IMR-90 (cell line): ENCODE data around the gene VGF. TPM values are rescaled to one million over a fixed set of nuclear protein-coding genes. Genes with fewer than 3 reads are reported as not detected.

Source experiments
- ATAC-seq: fragments of 200-7000 bp; cut with Tn5 transposase; 2 replicates; pipeline ENCODE4 v1.9.1; 2020; ENCODE audit warnings: low read depth, mild to moderate bottlenecking, moderate library complexity
- BruUV-seq: library from RNA; stranded (reverse); fragments of 400-500 nt; replicated peaks from 2 replicates; lab custom pipeline; 2021; lab: Mats Ljungman, UMichigan
- CTCF ChIA-PET: fragments of 300-600 bp; formaldehyde crosslinking; extraction: SDS; loops from one replicate; lab custom pipeline; 2021; ENCODE audit warnings: antibody characterized with exemption; lab: Yijun Ruan, JAX
- POLR2A ChIA-PET: fragments of 300-600 bp; sonication (Branson Sonifier 250); formaldehyde crosslinking; loops from one replicate; lab custom pipeline; 2022; ENCODE audit warnings: antibody characterized with exemption; ENCODE audit not compliant: unreplicated experiment; lab: Charles Lee
- DNase-seq: peaks from one replicate; pipeline ENCODE4 v3.0.0; 2013
- H2AFZ ChIP-seq: replicated peaks from 2 replicates; pipeline ENCODE3; 2013; ENCODE audit warnings: low read length, mild to moderate bottlenecking; ENCODE audit not compliant: poor library complexity
- H2AK5ac ChIP-seq: 2 replicates; pipeline ENCODE4 v1.6.1; 2013; ENCODE audit warnings: low read depth, low read length, inconsistent platforms
- H2AK9ac ChIP-seq: replicated peaks from 2 replicates; pipeline ENCODE3; 2013; ENCODE audit warnings: mild to moderate bottlenecking, low read depth, low read length, moderate library complexity; ENCODE audit not compliant: poor library complexity
- H2BK120ac ChIP-seq: 2 replicates; pipeline ENCODE4 v1.6.1; 2013; ENCODE audit warnings: low read depth, low read length, inconsistent platforms
- H2BK15ac ChIP-seq: 3 replicates; pipeline ENCODE4 v1.6.1; 2013; ENCODE audit warnings: low read depth, low read length, inconsistent platforms
- H2BK20ac ChIP-seq: 2 replicates; pipeline ENCODE4 v1.6.1; 2013; ENCODE audit warnings: low read depth, mild to moderate bottlenecking, inconsistent platforms, low read length, moderate library complexity
- H2BK5ac ChIP-seq: 2 replicates; pipeline ENCODE4 v1.6.1; 2013; ENCODE audit warnings: mild to moderate bottlenecking, low read depth, low read length, inconsistent platforms; ENCODE audit not compliant: poor library complexity, severe bottlenecking
- H3K14ac ChIP-seq: replicated peaks from 2 replicates; pipeline ENCODE4 v1.6.1; 2013; ENCODE audit warnings: low read depth, low read length, inconsistent platforms
- H3K18ac ChIP-seq: 2 replicates; pipeline ENCODE4 v1.6.1; 2013; ENCODE audit warnings: low read depth, low read length, control low read depth
- H3K23ac ChIP-seq: 2 replicates; pipeline ENCODE4 v1.6.1; 2013; ENCODE audit warnings: low read depth, low read length, inconsistent platforms
- H3K27ac ChIP-seq: 2 replicates; pipeline ENCODE4 v1.5.1; 2013; ENCODE audit warnings: mild to moderate bottlenecking, control low read depth, low read length; ENCODE audit not compliant: insufficient read depth
- H3K27me3 ChIP-seq: 2 replicates; pipeline ENCODE4 v1.6.1; 2013; ENCODE audit warnings: low read length; ENCODE audit not compliant: control insufficient read depth, insufficient read depth
- H3K36me3 ChIP-seq: 2 replicates; pipeline ENCODE4 v1.6.1; 2013; ENCODE audit warnings: low read length, mixed read lengths; ENCODE audit not compliant: control insufficient read depth, insufficient read depth
- H3K4ac ChIP-seq: 2 replicates; pipeline ENCODE4 v1.6.1; 2013; ENCODE audit warnings: low read depth, low read length, inconsistent platforms
- H3K4me1 ChIP-seq: 2 replicates; pipeline ENCODE4 v1.6.1; 2013; ENCODE audit warnings: low read length, mixed read lengths; ENCODE audit not compliant: control insufficient read depth, insufficient read depth
- H3K4me2 ChIP-seq: 2 replicates; pipeline ENCODE4 v1.6.1; 2013; ENCODE audit warnings: low read depth, mild to moderate bottlenecking, control low read depth, low read length, moderate library complexity
- H3K4me3 ChIP-seq: 2 replicates; pipeline ENCODE4 v1.5.1; 2013; ENCODE audit warnings: low read depth, mild to moderate bottlenecking, control low read depth, low read length, moderate library complexity; ENCODE audit not compliant: insufficient read depth
- H3K56ac ChIP-seq: 2 replicates; pipeline ENCODE4 v1.6.1; 2013; ENCODE audit warnings: low read length, inconsistent platforms; ENCODE audit not compliant: insufficient read depth; ENCODE audit errors: extremely low read depth
- H3K79me1 ChIP-seq, 2 experiments: 2 replicates each; pipeline ENCODE4 v1.6.1; 2013; ENCODE audit warnings: low read length in 2 of 2, inconsistent platforms in 1 of 2, low read depth in 1 of 2
- H3K9ac ChIP-seq: 2 replicates; pipeline ENCODE4 v1.6.1; 2013; ENCODE audit warnings: low read depth, low read length, control low read depth
- H3K9me1 ChIP-seq: 2 replicates; pipeline ENCODE4 v1.6.1; 2013; ENCODE audit warnings: low read length, inconsistent platforms; ENCODE audit not compliant: insufficient read depth
- H3K9me3 ChIP-seq: 2 replicates; pipeline ENCODE4 v1.6.1; 2013; ENCODE audit warnings: low read length; ENCODE audit not compliant: control insufficient read depth, insufficient read depth
- H4K20me1 ChIP-seq: 2 replicates; pipeline ENCODE4 v1.6.1; 2013; ENCODE audit warnings: low read length, inconsistent platforms; ENCODE audit not compliant: insufficient read depth
- H4K5ac ChIP-seq: 2 replicates; pipeline ENCODE4 v1.6.1; 2013; ENCODE audit warnings: mild to moderate bottlenecking, low read depth, low read length, control low read depth
- H4K8ac ChIP-seq, 2 experiments: 2 replicates each; pipeline ENCODE4 v1.6.1; 2013; ENCODE audit warnings: low read depth in 2 of 2, low read length in 2 of 2, control low read depth in 1 of 2, inconsistent platforms in 1 of 2
- H4K91ac ChIP-seq: 2 replicates; pipeline ENCODE4 v1.6.1; 2013; ENCODE audit warnings: low read depth, low read length, inconsistent platforms; ENCODE audit not compliant: insufficient read depth
- BHLHE40 ChIP-seq: fragments of 150-350 bp; IDR thresholded peaks from 2 replicates; pipeline ENCODE4 v1.6.1; 2016; ENCODE audit warnings: mild to moderate bottlenecking, low read depth, low read length
- MAFK ChIP-seq: IDR thresholded peaks from 2 replicates; pipeline ENCODE4 v1.6.1; 2012; ENCODE audit warnings: low read depth, low read length, improper control_type of control experiment
- RCOR1 ChIP-seq: IDR thresholded peaks from 2 replicates; pipeline ENCODE4 v1.6.1; 2012; ENCODE audit warnings: mild to moderate bottlenecking, low read length, improper control_type of control experiment; ENCODE audit not compliant: insufficient replicate concordance
- WGBS, 2 experiments: methylation state at CpG; one replicate each; pipeline versions ENCODE4 v1.1.5 to v1.1.7; 2013; ENCODE audit warnings: missing lambda C conversion rate in 2 of 2; ENCODE audit not compliant: insufficient read length in 1 of 2; ENCODE audit errors: extremely low coverage in 2 of 2; 5-methylcytosine and 5-hydroxymethylcytosine counted together
- dilution Hi-C: fragments of 300-500 bp; cut with HindIII; formaldehyde crosslinking; loops from one replicate; pipeline ENCODE4 v1.14.3; 2018; ENCODE audit warnings: low sequenced_read_pairs; ENCODE audit not compliant: unreplicated experiment
- in situ Hi-C: fragments of 300-500 bp; cut with MboI; formaldehyde crosslinking; loops from 3 replicates; pipeline ENCODE4 v1.14.3; 2019; ENCODE audit warnings: low sequenced_read_pairs, inconsistent platforms, mixed read lengths
- intact Hi-C: fragments of 100-400 bp; cut with micrococcal nuclease; formaldehyde crosslinking; loops from 2 replicates; pipeline ENCODE4 v1.10.0; 2022
- polyA plus RNA-seq, 3 experiments: library from polyadenylated mRNA; depleted of rRNA; stranded (reverse); fragments of >200 nt; gene quantifications; 2 replicates each; pipeline ENCODE4 v1.2.3, GENCODE V29; 2012; ENCODE audit warnings: low replicate concordance in 1 of 3
- total RNA-seq: library from RNA; depleted of rRNA; stranded (reverse); fragments of >200 nt; gene quantifications from 2 replicates; pipeline ENCODE4 v1.2.3, GENCODE V29; 2012

Gene VGF
- total and polyA plus RNA-seq, 2 of the 4 experiments (the other 2 are of a cell fraction), result 0.18 to 0.50 TPM

GRCh38 chr7:101156866-101157589, 8.3 kb downstream of the VGF start:
- Histone ChIP-seq H3K23ac (no peak overlapping the region), H3K4ac (no peak overlapping the region), H3K56ac (no peak overlapping the region), H2BK120ac (no peak overlapping the region), H2AFZ (no peak overlapping the region), H4K20me1 (peaks cover 7% of the 10 kb centered on the region; the same call in 1 of the 2 replicates), H2BK5ac (no peak overlapping the region), H4K91ac (no peak overlapping the region), H4K5ac (no peak overlapping the region), H3K9me1 (peaks cover 3% of the 10 kb centered on the region), H3K9ac (no peak overlapping the region), H2BK15ac (no peak overlapping the region), H2BK20ac (no peak overlapping the region), H3K36me3 (peaks cover 28% of the 10 kb centered on the region), H3K79me1 (peaks cover 10 to 38% of the 10 kb centered on the region in 2 experiments), H2AK9ac (no peak overlapping the region), H3K27ac (no peak overlapping the region), H4K8ac (no peak overlapping the region), H3K27me3 (no peaks in the 10 kb centered on the region), H3K18ac (no peak overlapping the region), H3K14ac (no peak overlapping the region), H3K4me2 (no peak overlapping the region), H3K4me3 (no peak overlapping the region), H3K4me1 (peaks cover 7% of the 10 kb centered on the region), H2AK5ac (no peak overlapping the region), H3K9me3 (no peaks in the 10 kb centered on the region)
- intact Hi-C loops, result no loop called here
- dilution Hi-C loops, result no loop called here
- CTCF ChIA-PET, result interaction anchor here (0.6 to 2.8 kb wide), 5 partner anchors 13 to 125 kb away, joined by 3 to 10 read pairs (median 8); no protein-coding TSS in a partner anchor
- WGBS, 2 experiments, result 74% methylated on average over 3 of the region's 14 CpGs; no CpG with 5 or more reads in 1 of the 2 experiments
- no TSS peak for BruUV-seq
- ATAC-seq, result no peak
- in situ Hi-C loops, result no loop called here
- POLR2A ChIA-PET, result interaction anchor here (0.6 kb wide), 1 partner anchor 9 kb away, joined by 5 read pairs; no protein-coding TSS in a partner anchor
- TF ChIP-seq RCOR1, result no peak
- TF ChIP-seq MAFK, result no peak
- TF ChIP-seq BHLHE40, result no peak
- no peak for DNase-seq
